Activated CD4-positive, alpha-beta T cell treated with anti-CD3 and anti-CD28 coated beads, Interleukin-2, amount 50 U/mL, for 48 hours (primary cell): ENCODE results near the gene FRMPD4.

Experiments used
- DNase-seq, 2 experiments: peaks; one replicate each; pipeline ENCODE4 v3.0.0-alpha.2; 2020

The FRMPD4 gene

DNA sequence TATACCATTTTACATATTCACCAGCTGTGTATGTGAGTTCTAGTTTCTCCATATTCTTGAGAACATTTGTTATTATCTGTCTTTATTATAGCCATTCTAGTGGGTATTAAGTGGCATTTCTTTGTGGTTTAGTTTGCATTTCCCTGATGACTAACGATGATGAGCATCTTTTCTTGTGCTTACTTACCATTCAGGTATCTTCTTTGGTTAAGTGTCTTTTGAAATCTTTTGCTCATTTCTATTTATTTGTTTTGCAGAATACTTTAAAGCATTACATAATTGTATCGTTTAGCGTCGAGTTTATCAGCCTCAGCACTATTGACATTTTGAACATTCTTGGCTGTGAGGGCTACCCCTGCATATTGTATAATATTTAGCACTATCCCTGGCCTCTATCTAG lies 85.4 kb downstream of the FRMPD4 start:
- no peak for DNase-seq

DNA sequence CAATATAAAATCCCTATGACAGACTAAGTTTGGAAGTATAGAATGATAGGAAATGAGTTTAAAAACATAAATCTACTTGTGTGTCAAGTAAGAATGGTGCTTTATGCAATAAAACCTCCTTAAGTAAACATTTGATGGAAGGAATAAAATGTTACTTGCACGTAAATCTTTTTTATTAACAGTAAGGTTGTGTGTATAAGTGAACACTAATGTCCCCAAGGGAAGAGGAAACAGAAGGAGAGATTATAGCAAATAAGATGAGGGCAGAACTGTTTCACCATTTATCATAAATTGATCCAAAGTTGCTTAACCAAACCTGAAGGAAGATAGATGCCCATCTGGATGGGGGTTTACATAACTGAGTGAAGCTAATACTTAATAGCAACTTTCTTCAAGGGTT lies 86.8 kb downstream of the FRMPD4 start:
- no peak for DNase-seq

DNA sequence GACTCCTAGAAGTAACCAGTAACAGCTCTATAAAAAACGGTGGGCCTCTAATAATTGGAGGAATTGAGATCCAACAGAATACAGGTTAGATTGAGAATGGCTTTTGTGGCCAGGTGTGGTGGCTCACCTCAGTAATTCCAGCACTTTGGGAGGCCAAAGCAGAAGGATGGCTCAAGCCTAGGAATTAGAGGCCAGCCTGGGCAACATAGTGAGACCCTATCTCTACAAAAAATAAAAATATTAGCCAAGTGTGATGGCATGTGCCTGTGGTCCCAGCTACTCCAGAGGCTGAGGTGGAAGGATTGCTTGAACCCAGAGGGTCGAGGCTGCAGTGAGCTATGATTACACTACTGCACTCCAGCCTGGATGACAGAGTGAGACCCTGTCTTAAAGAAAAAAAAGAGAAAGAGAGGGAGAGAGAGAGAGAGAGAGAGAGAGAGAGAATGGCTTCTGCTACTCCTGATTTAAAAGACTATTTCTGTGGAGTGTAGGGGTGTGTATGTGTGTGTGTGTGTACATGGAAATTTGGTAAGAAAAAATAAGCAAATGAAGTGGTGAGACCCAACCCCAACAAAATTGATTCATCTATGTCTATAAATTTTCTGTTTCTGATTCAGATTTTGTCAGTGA lies 89.3 kb downstream of the FRMPD4 start:
- DNase-seq = no peak

DNA sequence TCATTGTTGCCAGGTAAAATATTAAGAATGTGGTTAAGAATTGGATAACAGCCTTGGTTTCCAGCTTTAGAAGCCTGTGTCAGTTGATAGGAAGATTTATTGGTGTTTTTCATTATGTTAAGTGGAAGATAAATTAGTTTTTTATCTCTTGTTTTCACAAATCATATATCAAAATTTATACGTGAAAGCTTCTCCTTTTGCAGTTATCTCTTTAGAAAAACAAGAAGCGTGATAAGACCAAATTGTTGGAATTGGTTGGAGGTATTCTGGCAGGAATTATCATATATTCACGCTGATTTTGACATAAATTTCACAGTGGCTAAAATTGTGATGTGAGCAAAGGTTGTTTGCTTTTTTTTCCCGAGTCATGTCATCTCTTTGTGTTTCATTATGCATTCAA lies 90.6 kb downstream of the FRMPD4 start:
- no peak for DNase-seq

DNA sequence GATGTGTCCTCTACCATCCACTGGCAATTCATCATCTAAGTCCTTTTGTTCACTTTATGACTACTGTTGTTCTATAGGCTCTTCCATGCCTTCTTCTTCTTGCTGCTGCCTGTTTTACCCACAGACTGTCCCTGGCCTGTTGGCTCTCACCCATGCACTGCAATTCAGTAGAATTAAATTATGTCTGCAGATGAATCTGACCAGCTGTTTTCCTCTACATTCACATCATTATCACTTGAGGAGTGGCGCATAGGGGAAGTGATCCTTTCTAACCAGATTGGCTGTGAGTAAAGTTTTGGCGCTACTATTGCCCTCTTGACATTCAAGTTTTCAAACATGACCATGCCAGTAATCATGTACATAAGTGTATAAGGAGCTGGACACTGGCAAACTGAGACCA lies 91.7 kb downstream of the FRMPD4 start:
- DNase-seq = no peak

DNA sequence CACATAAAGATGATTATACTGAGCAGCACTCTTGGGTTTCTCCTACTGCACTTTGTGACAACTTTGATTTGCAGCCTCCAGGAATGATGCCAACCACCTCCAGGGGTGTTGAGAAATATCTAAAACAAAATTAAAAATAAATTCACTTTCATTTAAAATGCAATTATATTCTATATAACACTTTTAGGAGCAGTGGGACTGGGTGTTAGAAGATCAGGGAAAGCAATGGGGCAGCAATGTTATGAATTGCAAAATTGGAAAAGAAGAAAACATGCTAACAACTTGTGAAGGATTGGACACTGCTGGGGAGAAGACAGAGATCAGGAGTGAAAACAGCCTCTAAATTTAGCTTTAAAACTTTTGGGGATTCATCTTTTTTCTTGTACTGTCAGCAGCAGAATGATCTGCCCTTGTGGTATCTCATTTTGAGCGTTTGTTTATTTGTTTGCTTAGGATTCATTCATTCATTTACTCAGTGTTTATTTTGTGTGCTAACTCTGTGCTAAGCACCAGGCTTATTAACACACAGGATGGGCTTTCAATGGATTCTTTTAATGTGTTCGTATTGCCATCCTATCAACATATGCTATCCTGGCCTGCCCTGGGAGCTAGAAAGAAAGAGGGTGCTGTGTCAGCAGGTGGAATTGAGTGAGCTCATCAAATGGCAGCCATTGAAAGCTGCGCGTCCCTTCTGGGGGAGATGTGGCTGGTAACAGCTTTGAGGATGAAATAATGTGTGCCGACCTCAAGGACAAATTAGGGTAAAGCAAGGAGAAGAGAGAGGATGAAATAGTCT lies 96.5 kb downstream of the FRMPD4 start:
- DNase-seq = no peak

DNA sequence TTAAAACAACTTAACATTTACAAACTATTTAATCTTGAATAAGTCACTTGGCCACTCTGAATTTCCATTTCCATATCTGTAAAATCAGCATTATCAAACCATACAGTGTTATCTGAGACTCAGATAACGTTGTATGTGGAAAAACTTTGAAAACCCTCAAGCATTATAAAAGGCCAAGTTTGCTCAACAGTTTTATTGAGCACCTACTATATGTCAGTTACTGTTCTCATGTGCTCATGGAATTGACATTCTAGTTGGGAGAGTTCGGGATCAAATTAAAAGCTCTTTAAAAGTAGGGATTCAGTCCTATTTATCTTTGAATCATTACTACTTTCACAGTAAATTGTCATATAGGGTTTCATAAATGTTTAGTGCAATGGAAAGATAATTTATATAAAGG lies 97.9 kb downstream of the FRMPD4 start:
- no peak for DNase-seq

DNA sequence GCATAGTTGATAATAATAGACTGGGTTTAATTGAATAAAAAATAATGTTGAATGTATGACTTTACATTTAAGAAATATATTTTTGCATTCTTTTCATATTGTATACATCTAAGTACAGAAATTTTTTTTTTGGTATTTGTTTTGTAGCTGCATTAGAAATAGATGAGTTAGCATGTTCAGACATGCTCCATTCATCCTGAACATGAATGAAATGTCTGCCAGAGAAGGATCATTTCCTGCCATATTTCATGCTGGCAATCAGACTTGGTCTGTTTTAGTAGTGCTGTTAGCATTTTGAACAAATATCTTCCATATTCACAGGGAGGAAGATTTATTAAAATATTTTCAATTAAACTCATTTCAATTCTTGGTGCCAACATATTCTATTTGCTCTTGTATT lies 98.9 kb downstream of the FRMPD4 start:
- no peak for DNase-seq

DNA sequence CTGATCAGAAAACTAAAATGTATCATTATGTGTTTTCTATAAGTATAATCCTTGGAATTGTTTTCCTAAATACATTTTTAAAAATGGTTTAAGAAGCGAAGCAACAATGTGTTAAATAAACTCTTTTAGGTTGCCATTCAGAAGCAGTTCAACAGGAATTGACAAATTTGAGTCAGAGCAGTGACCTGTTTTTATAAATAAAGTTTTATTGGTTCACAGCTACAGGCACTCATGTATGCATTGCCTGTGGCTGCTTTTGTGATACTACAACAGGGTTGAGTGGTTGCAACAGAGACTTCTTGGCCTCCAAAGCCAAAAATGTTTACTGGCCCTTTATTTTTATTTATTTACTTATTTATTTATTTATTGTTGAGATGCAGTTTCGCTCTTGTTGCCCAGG lies 99.5 kb downstream of the FRMPD4 start:
- no peak for DNase-seq

DNA sequence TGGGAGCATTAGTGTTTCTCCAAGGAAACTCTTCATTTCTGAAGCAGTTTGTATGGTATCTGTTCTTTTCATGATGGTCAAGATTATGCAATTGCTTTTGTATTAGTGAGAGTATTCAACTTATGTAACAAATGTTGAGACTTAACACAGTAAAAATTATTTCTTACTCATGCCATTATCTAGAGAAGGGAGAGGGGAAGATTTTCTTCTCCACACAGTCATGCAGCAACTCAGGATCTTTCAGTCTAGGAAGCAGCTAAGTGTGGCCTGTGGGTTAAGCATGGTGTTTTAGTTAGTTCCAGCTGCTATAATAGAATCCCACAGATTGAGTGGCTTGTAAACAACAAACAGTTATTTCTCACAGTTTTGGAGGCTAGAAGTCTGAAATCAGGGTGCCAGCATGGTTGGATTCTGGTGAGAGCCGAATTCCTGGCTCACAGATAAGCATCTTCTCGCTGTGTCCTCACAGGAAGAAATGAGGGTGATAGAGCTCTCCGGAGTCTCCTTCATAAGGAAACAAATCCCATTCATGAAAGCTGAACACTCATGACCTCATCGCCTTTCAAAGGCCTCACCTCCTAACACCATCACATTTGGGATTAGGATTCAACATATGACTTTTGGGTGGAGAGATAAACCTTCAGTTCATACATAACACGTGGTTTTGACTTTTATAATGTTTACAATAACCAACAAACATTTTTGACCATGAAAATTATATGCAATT lies 101.2 kb downstream of the FRMPD4 start:
- DNase-seq = no peak

DNA sequence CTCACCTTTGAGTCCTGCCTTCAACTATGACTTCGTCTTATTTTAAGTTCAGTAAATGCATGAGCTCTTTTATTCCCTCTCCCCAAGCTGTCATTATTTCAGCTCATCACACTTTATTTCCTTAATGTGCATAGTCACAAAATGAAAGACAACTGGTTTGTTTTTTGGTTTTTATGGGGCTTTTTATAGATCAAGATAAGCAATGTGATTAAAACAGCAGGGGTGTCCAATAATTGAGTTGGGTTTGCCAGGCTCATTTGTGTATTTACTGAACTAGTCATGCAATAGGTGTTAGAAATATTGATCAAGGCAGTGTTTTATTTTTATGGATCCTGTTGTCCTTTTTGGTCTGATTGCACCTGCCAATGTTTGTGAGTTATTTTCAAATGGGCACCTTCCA lies 102.2 kb downstream of the FRMPD4 start:
- no peak for DNase-seq

DNA sequence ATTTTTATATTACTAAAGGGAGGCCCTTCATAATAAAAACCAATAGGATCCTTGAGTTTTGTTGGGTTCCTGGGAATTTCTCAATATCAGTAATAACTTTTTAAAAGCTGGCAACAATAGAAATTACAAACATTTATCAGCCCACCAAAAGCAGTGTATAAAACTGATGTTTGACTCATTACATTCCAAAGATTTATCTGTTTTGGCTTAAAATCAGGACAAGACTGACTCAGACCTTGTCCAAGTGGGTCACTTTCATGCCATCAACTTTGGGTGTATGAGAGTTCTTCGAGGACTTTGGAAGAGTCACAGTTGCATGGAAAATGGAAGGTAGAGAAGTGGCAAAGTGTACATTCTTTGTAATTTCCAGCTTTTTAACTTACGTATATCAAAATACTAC lies 102.8 kb downstream of the FRMPD4 start:
- no peak for DNase-seq

DNA sequence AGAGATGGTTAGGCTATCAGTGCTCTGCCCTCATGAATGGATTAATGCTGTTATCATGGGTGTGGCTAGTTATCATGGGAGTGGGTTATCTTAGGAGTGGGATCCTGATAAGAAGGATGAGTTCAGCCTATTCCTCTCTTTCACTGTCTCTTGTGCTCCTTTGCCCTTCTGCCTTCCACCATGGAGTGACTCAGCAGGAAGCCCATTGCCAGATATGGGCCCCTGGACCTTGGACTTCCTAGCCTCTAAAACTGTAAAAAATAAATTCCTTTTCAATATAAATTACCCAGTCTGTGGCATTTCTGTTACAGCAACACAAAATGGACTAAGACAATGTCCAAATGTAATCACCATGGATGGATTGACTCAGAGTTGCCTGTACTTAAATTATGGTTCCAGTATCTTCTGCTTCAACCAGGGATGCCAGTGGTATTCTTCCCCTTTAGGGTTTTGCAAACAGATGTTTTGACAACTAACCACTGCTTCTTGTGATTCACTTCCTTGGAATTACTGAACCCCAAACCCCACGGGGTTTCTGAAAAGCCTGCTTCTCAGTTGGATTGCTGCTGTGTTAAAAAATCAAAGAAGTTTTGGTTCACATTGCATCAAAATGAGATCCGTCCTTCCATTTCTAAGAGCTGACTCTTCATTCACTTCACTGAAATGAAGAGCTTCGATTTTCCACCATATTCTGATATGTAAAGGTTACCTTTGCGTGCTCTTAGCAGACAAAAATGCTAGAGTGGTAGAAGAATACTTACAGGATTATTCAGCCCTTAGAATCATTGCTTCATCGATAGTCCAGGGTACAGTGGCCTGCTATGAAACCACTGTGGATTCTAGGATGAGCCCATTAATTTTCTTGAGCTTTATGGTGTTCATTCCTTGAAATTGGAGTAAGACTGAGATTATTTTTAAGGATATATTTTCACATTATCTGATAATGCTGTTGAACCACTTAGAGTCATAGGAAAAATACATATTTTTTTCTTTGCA lies 107.7 kb downstream of the FRMPD4 start:
- DNase-seq = no peak

DNA sequence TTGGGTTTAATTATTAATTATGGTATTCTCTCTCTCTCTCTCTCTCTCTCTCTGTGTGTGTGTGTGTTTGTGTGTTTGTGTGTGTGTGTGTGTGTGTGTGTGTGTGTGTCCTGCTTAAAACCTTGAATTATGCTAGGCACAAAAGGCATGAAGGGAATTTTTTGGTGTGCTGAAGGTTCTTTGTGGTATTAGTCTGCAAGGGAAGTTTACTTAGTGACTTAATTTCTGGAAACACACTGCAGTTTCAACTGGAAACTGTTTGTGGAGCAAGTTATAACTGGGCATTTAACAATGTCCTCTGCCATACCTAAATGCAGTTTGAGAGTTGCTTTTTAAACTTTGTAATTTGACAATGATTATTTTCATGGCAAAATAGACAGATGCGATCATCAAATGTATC lies 111.7 kb downstream of the FRMPD4 start:
- no peak for DNase-seq

DNA sequence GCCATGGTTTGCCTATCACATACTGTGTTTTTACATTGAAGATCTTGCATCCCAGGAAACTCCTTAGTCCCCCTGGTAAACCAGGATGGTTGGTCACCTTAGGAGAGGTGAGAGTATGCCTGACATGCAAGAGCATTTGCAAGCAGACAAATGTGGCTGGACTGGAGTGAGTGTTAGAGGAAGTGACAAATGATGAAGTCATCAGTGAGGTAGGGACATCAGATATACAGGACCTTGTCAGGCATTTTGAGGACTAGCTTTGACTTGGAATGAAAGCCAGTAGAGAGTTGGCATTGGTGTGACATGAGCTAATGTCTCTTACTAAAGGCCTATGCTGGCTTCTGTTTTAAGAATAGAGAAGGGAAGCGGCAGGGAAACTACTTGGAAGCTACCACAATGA lies 124.9 kb downstream of the FRMPD4 start:
- DNase-seq = no peak

DNA sequence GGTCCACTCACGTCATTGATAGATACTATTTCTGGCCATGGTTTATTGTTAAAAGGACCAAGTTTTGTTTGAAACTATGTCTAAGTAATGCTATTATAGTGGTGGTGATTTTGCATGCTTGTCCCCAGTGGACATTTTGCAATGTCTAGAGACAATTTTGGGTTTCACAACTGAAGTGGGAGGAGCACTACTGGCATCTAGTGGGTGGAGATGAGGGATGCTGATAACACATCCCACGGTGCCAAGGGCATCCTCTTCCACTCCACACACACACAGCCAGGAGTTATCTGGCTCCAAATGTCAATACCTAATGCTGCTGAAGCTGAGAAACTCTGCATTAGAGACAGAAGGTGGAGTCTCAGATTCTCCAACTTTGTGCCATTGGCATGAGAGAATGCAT lies 131.2 kb downstream of the FRMPD4 start:
- DNase-seq = no peak

DNA sequence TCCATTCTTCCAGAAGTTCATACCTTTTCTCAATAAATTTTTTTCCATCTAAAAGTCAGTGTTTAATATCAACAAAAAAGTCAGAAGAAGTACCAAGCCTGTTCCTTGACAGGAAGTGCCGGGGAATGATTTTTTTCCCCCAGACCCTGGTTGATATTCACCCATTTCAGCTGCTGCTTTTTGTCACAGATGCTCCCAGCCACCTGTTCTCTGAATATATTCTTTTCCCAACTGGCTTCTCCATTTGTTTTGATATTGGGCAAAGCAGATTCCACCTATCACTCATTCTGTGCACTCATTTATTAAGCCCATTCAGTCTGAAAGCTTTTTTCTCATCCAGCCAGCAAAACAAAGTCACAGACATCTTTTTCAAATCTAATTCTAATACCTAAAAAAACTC lies 139.9 kb downstream of the FRMPD4 start:
- DNase-seq = no peak

DNA sequence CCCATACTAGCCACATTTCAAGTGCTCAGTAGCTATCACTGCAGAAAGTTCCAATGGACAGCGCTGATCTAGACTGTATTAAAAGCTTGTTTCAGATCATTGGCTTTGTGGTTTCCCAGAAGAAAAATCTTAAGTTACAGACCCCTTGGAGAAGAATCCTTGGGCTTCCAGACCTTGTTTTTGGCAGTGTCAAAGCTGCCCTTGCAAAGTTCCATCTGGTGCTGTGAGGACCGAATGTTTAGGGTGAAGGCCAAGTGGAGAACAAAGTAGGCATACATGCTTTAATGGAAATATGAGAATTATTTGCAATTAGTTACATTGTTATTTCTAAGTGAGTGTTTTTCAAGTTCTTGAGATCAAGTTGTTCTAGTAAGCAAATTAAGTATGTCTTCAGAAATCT lies 144.7 kb downstream of the FRMPD4 start:
- no peak for DNase-seq

DNA sequence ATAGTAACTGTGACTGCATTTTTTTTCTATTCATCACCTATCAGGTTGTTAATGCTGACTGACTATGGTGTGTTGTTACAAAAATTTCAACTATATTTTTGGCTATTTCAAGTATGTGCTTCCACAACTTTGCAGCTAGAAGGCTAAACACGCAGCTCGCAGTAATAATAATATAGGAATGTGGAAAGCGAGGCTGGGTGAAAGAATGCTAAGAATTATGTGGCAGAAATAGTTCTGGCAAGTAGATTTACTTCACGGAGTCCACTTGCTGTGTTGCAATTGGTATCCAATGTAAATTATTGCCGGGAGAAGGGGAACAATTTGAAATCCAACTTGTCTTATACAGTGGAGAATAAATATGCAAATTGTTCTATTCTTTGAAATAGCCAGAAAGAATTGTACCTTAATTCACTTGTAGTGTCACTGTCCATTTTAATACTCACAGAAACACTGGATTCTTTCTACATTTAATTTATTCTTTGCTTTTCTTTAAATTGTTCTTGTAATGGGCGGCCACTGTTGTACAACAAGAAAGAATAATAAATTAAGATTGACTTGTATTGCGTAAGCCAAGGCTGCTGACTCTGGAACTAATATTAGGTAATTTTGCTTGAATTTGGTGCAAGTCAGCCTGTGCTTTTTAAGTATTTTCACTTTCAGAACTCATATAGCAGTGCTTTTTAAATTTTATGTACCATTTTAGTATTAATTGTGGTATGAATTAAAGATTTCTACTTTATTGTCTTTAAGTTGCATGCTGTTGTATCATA lies 154.9 kb downstream of the FRMPD4 start:
- no peak for DNase-seq

DNA sequence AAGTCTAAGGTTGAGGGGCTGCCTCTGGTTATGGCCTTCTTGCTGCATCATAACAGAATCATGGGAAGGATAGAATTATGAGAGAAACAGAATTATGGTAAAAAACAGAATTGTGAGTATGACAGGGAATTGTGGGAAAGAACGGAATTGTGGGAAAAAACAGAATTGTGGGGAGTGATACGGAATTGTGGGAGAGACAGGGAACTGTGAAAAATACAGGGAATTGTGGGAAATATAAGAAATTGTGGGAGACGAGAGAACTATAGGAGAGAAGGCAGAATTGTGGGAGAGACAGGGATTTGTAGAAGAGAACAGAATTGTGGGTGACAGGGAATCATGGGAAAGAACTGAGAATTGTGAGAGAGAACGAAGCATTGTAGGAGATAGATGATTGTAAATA lies 159.1 kb downstream of the FRMPD4 start:
- no peak for DNase-seq

DNA sequence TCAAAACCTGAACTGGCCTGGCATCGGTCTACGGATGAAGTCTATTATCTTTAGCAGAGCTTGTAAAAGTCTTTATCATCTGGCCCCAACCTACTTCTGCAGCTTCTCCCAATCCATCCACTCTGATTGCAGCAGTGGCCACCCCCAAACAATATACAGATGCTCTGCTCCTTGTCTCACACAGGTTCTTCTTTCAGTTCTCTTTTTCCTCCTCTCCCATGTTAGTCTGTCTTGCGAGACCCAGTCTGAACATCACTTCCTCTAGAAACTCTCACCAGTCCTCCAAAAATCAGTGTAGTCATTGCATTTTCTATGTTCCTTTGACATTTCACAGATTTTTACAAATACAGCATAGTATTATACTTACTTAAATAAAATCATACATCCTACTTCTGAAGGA lies 163.0 kb downstream of the FRMPD4 start:
- no peak for DNase-seq

DNA sequence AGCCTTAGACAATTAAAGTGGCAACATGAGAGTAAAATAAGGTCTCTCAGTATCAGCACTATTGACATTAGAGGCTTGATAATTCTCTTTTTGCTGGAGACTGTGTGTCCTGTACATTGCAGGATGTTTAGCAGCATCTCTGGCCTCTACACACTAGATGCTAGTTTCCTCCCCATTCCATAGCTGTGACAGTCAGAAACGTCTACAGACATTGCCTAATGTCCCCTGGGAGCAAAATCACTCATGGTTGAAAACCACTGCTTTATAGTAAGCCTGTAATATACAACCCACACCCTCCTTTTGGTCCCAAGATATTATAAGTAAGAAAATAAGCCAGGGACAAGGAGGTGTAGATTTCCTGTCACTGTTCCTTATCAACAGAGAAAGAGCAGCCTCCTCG lies 166.0 kb downstream of the FRMPD4 start:
- DNase-seq = no peak
